ENCODE data around the gene PPP2R5B. TPM values are rescaled to one million over a fixed set of nuclear protein-coding genes. Genes with fewer than 3 reads are reported as not detected.

The PPP2R5B gene
- total and polyA plus RNA-seq, 9 of the 15 experiments (the other 6 are each of a cell fraction or from before 2014, with no cell fraction given) = 0.10 to 7.8 (median 3.3) TPM

- TF ChIP-seq, protein P1, sequence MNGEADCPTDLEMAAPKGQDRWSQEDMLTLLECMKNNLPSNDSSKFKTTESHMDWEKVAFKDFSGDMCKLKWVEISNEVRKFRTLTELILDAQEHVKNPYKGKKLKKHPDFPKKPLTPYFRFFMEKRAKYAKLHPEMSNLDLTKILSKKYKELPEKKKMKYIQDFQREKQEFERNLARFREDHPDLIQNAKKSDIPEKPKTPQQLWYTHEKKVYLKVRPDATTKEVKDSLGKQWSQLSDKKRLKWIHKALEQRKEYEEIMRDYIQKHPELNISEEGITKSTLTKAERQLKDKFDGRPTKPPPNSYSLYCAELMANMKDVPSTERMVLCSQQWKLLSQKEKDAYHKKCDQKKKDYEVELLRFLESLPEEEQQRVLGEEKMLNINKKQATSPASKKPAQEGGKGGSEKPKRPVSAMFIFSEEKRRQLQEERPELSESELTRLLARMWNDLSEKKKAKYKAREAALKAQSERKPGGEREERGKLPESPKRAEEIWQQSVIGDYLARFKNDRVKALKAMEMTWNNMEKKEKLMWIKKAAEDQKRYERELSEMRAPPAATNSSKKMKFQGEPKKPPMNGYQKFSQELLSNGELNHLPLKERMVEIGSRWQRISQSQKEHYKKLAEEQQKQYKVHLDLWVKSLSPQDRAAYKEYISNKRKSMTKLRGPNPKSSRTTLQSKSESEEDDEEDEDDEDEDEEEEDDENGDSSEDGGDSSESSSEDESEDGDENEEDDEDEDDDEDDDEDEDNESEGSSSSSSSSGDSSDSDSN (IDR thresholded peaks at IDR 0.05; ENCODE audit: borderline replicate concordance in 1 of 2, low read depth in 2 of 2, low read length in 2 of 2) = peak in 1 of 2 experiments; percentile 28; a peak in 1 of 4 replicates
- no peak for TF ChIP-seq CREBBP (IDR thresholded peaks at IDR 0.05; ENCODE audit: low read depth, low read length)
- TF ChIP-seq, protein P2, sequence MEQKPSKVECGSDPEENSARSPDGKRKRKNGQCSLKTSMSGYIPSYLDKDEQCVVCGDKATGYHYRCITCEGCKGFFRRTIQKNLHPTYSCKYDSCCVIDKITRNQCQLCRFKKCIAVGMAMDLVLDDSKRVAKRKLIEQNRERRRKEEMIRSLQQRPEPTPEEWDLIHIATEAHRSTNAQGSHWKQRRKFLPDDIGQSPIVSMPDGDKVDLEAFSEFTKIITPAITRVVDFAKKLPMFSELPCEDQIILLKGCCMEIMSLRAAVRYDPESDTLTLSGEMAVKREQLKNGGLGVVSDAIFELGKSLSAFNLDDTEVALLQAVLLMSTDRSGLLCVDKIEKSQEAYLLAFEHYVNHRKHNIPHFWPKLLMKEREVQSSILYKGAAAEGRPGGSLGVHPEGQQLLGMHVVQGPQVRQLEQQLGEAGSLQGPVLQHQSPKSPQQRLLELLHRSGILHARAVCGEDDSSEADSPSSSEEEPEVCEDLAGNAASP (IDR thresholded peaks at IDR 0.05) = no peak
- no peak for TF ChIP-seq RBM14 (IDR thresholded peaks at IDR 0.05; ENCODE audit: borderline replicate concordance, insufficient read depth, low read depth, low read length)
- TF ChIP-seq, protein P3, sequence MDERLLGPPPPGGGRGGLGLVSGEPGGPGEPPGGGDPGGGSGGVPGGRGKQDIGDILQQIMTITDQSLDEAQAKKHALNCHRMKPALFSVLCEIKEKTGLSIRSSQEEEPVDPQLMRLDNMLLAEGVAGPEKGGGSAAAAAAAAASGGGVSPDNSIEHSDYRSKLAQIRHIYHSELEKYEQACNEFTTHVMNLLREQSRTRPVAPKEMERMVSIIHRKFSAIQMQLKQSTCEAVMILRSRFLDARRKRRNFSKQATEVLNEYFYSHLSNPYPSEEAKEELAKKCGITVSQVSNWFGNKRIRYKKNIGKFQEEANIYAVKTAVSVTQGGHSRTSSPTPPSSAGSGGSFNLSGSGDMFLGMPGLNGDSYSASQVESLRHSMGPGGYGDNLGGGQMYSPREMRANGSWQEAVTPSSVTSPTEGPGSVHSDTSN (CRISPR knock-in tag; IDR thresholded peaks at IDR 0.05; ENCODE audit: low read depth) = no peak
- TF ChIP-seq, protein P3 (tag; conservative IDR thresholded peaks at IDR 0.05; ENCODE audit: low read depth) = no peak
- no peak for TF ChIP-seq ZNF197 (CRISPR knock-in tag; IDR thresholded peaks at IDR 0.05; ENCODE audit: low read depth)
- TF ChIP-seq, protein P4, sequence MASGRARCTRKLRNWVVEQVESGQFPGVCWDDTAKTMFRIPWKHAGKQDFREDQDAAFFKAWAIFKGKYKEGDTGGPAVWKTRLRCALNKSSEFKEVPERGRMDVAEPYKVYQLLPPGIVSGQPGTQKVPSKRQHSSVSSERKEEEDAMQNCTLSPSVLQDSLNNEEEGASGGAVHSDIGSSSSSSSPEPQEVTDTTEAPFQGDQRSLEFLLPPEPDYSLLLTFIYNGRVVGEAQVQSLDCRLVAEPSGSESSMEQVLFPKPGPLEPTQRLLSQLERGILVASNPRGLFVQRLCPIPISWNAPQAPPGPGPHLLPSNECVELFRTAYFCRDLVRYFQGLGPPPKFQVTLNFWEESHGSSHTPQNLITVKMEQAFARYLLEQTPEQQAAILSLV (tag; IDR thresholded peaks at IDR 0.05) = no peak
- TF ChIP-seq, protein P5, sequence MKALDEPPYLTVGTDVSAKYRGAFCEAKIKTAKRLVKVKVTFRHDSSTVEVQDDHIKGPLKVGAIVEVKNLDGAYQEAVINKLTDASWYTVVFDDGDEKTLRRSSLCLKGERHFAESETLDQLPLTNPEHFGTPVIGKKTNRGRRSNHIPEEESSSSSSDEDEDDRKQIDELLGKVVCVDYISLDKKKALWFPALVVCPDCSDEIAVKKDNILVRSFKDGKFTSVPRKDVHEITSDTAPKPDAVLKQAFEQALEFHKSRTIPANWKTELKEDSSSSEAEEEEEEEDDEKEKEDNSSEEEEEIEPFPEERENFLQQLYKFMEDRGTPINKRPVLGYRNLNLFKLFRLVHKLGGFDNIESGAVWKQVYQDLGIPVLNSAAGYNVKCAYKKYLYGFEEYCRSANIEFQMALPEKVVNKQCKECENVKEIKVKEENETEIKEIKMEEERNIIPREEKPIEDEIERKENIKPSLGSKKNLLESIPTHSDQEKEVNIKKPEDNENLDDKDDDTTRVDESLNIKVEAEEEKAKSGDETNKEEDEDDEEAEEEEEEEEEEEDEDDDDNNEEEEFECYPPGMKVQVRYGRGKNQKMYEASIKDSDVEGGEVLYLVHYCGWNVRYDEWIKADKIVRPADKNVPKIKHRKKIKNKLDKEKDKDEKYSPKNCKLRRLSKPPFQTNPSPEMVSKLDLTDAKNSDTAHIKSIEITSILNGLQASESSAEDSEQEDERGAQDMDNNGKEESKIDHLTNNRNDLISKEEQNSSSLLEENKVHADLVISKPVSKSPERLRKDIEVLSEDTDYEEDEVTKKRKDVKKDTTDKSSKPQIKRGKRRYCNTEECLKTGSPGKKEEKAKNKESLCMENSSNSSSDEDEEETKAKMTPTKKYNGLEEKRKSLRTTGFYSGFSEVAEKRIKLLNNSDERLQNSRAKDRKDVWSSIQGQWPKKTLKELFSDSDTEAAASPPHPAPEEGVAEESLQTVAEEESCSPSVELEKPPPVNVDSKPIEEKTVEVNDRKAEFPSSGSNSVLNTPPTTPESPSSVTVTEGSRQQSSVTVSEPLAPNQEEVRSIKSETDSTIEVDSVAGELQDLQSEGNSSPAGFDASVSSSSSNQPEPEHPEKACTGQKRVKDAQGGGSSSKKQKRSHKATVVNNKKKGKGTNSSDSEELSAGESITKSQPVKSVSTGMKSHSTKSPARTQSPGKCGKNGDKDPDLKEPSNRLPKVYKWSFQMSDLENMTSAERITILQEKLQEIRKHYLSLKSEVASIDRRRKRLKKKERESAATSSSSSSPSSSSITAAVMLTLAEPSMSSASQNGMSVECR (CRISPR knock-in tag; IDR thresholded peaks at IDR 0.05) = 0 out of 2 replicates have a peak, but pooled peaks have one; percentile 88
- TF ChIP-seq CTBP1 (IDR thresholded peaks at IDR 0.05; ENCODE audit: borderline replicate concordance) = no peak
- TF ChIP-seq, protein P6, sequence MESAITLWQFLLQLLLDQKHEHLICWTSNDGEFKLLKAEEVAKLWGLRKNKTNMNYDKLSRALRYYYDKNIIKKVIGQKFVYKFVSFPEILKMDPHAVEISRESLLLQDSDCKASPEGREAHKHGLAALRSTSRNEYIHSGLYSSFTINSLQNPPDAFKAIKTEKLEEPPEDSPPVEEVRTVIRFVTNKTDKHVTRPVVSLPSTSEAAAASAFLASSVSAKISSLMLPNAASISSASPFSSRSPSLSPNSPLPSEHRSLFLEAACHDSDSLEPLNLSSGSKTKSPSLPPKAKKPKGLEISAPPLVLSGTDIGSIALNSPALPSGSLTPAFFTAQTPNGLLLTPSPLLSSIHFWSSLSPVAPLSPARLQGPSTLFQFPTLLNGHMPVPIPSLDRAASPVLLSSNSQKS (CRISPR knock-in tag; IDR thresholded peaks at IDR 0.05) = no peak
These were observed 46.9 kb upstream of the PPP2R5B start (continued) for GRCh38 chr11:64877390-64878222.
